ENCODE results near the gene SLK. TPM values are rescaled to one million over a fixed set of nuclear protein-coding genes. Genes with fewer than 3 reads are reported as not detected.

Gene SLK
- total and polyA plus RNA-seq, 2 of the 13 experiments (the other 11 are each of a cell fraction or from before 2014, with no cell fraction given) = 3.4 to 22.8 TPM

- TF ChIP-seq CREM (IDR thresholded peaks at IDR 0.05) = peak; percentile 71
- no peak for TF ChIP-seq CREM (CRISPR knock-in tag; IDR thresholded peaks at IDR 0.05)
- no peak for TF ChIP-seq KAT2B (IDR thresholded peaks at IDR 0.05; ENCODE audit: borderline replicate concordance, low read depth, low read length)
- no peak for TF ChIP-seq ATM (IDR thresholded peaks at IDR 0.05; ENCODE audit: borderline replicate concordance)
- TF ChIP-seq MIXL1 (CRISPR knock-in tag; IDR thresholded peaks at IDR 0.05) = peak; percentile 32; the same call in 1 of the 2 replicates
- TF ChIP-seq ZNF782 (CRISPR knock-in tag; IDR thresholded peaks at IDR 0.05; ENCODE audit: borderline replicate concordance) = no peak
- TF ChIP-seq GTF3A (CRISPR knock-in tag; conservative IDR thresholded peaks at IDR 0.05) = no peak
- TF ChIP-seq ZNF557 (CRISPR knock-in tag; IDR thresholded peaks at IDR 0.05) = no peak
- TF ChIP-seq CREB1 (IDR thresholded peaks at IDR 0.05) = peak; percentile 85
- peak; percentile 85 for TF ChIP-seq CREB1 (CRISPR knock-in tag; IDR thresholded peaks at IDR 0.05)
- peak; percentile 60 for TF ChIP-seq KAT8 (CRISPR knock-in tag; IDR thresholded peaks at IDR 0.05)
- peak; percentile 98 for TF ChIP-seq ZNF652 (CRISPR knock-in tag; IDR thresholded peaks at IDR 0.05; ENCODE audit: borderline replicate concordance, low read depth)
- peak; percentile 14; the same call in 1 of the 2 replicates for TF ChIP-seq PHF21A (CRISPR knock-in tag; IDR thresholded peaks at IDR 0.05)
- TF ChIP-seq ZMYM3 (CRISPR knock-in tag; IDR thresholded peaks at IDR 0.05) = 0 out of 2 replicates have a peak, but pooled peaks have one; percentile 56
- no peak for TF ChIP-seq AGO2 (optimal IDR thresholded peaks at IDR 0.05; ENCODE audit: low read depth, low read length)
- TF ChIP-seq SOX6 (IDR thresholded peaks at IDR 0.05) = no peak
- no peak for TF ChIP-seq SOX6 (CRISPR knock-in tag; IDR thresholded peaks at IDR 0.05)
- no peak for TF ChIP-seq ZNF484 (CRISPR knock-in tag; IDR thresholded peaks at IDR 0.05; ENCODE audit: borderline replicate concordance, low read depth)
- no peak for TF ChIP-seq ZBTB2 (CRISPR knock-in tag; IDR thresholded peaks at IDR 0.05; ENCODE audit: low read depth)
- TF ChIP-seq RAD21 (CRISPR knock-in tag; IDR thresholded peaks at IDR 0.05) = peak; percentile 15; the same call in 1 of the 2 replicates
- TF ChIP-seq ZKSCAN8 (CRISPR knock-in tag; IDR thresholded peaks at IDR 0.05; ENCODE audit: borderline replicate concordance) = 0 out of 2 replicates have a peak, but pooled peaks have one; percentile 17
- TF ChIP-seq NFE2 (CRISPR knock-in tag; IDR thresholded peaks at IDR 0.05) = no peak
- peak; percentile 72 for TF ChIP-seq CTCF (CRISPR knock-in tag; IDR thresholded peaks at IDR 0.05)
- no peak for TF ChIP-seq IKZF5 (CRISPR knock-in tag; IDR thresholded peaks at IDR 0.05)
- peak; percentile 47; the same call in 1 of the 2 replicates for TF ChIP-seq ETV5 (CRISPR knock-in tag; IDR thresholded peaks at IDR 0.05; ENCODE audit: borderline replicate concordance)
- peak; percentile 42; the same call in 1 of the 2 replicates for TF ChIP-seq ZFX (CRISPR knock-in tag; IDR thresholded peaks at IDR 0.05; ENCODE audit: low read depth)
- TF ChIP-seq SAP130 (CRISPR knock-in tag; IDR thresholded peaks at IDR 0.05; ENCODE audit: low read depth) = peak; percentile 41
- TF ChIP-seq ZNF691 (CRISPR knock-in tag; IDR thresholded peaks at IDR 0.05; ENCODE audit: borderline replicate concordance, low read depth) = peak; percentile 33; the same call in 1 of the 2 replicates
- peak; percentile 53 for TF ChIP-seq STAG1 (CRISPR knock-in tag; IDR thresholded peaks at IDR 0.05)
Measured at GRCh38 chr10:103921750-103922195, 45.2 kb upstream of the SLK start (continued).

Data from HepG2 (cell line).